H9 (cell line): Measurements from ENCODE around the gene LRRIQ4. TPM values are rescaled to one million over a fixed set of nuclear protein-coding genes. Genes with fewer than 3 reads are reported as not detected.

ENCODE experiments used
- DNase-seq: peaks from one replicate; pipeline ENCODE4 v3.0.0-alpha.2; 2017
- H2AFZ ChIP-seq: one replicate; pipeline ENCODE4 v1.6.1; 2013; ENCODE audit warnings: mild to moderate bottlenecking, low read length, control low read depth, moderate library complexity
- H2AK5ac ChIP-seq: 2 replicates; pipeline ENCODE4 v1.6.1; 2013; ENCODE audit warnings: low read length, control low read depth, mixed read lengths; ENCODE audit not compliant: insufficient read length
- H2BK120ac ChIP-seq: one replicate; pipeline ENCODE4 v1.6.1; 2013; ENCODE audit warnings: low read depth, mild to moderate bottlenecking, low read length, control low read depth, inconsistent platforms; ENCODE audit not compliant: poor library complexity, severe bottlenecking
- H2BK12ac ChIP-seq: 2 replicates; pipeline ENCODE4 v1.6.1; 2013; ENCODE audit warnings: low read length, control low read depth, mixed read lengths, low read depth; ENCODE audit not compliant: insufficient read length
- H2BK15ac ChIP-seq: 2 replicates; pipeline ENCODE4 v1.6.1; 2013; ENCODE audit warnings: low read depth, low read length, control low read depth
- H2BK20ac ChIP-seq: one replicate; pipeline ENCODE4 v1.6.1; 2013; ENCODE audit warnings: low read depth, mild to moderate bottlenecking, low read length, control low read depth, inconsistent platforms; ENCODE audit not compliant: poor library complexity, severe bottlenecking
- H2BK5ac ChIP-seq: 2 replicates; pipeline ENCODE4 v1.6.1; 2013; ENCODE audit warnings: low read length, control low read depth, mixed read lengths; ENCODE audit not compliant: insufficient read length
- H3K14ac ChIP-seq: 2 replicates; pipeline ENCODE4 v1.6.1; 2013; ENCODE audit warnings: low read length, control low read depth; ENCODE audit not compliant: insufficient read depth
- H3K18ac ChIP-seq: 2 replicates; pipeline ENCODE4 v1.6.1; 2013; ENCODE audit warnings: low read depth, mild to moderate bottlenecking, mixed read lengths, low read length, control low read depth; ENCODE audit not compliant: insufficient read length
- H3K23ac ChIP-seq: 2 replicates; pipeline ENCODE4 v1.6.1; 2013; ENCODE audit warnings: low read length, control low read depth, mixed read lengths, low read depth; ENCODE audit not compliant: insufficient read length
- H3K23me2 ChIP-seq: 2 replicates; pipeline ENCODE4 v1.6.1; 2013; ENCODE audit warnings: low read depth, mild to moderate bottlenecking, mixed read lengths, low read length, control low read depth; ENCODE audit not compliant: insufficient read length, poor library complexity, severe bottlenecking
- H3K27ac ChIP-seq: 2 replicates; pipeline ENCODE4 v1.5.1; 2013; ENCODE audit warnings: low read length, control low read depth, mixed read lengths, low read depth; ENCODE audit not compliant: insufficient read length
- H3K27me3 ChIP-seq: 2 replicates; pipeline ENCODE4 v1.6.1; 2013; ENCODE audit warnings: low read length, control low read depth, inconsistent platforms; ENCODE audit not compliant: insufficient read depth
- H3K4ac ChIP-seq: 2 replicates; pipeline ENCODE4 v1.6.1; 2013; ENCODE audit warnings: low read depth, mild to moderate bottlenecking, control low read depth, inconsistent platforms, low read length, moderate library complexity
- H3K4me1 ChIP-seq: 2 replicates; pipeline ENCODE4 v1.6.1; 2013; ENCODE audit warnings: low read length, control low read depth, inconsistent platforms; ENCODE audit not compliant: insufficient read depth
- H3K4me2 ChIP-seq: 2 replicates; pipeline ENCODE4 v1.6.1; 2013; ENCODE audit warnings: low read length, control low read depth, mixed read lengths; ENCODE audit not compliant: insufficient read length, insufficient read depth
- H3K56ac ChIP-seq: 2 replicates; pipeline ENCODE4 v1.6.1; 2013; ENCODE audit warnings: low read depth, mild to moderate bottlenecking, mixed read lengths, low read length, control low read depth; ENCODE audit not compliant: insufficient read length
- H3K79me1 ChIP-seq: 2 replicates; pipeline ENCODE4 v1.6.1; 2013; ENCODE audit warnings: low read depth, mild to moderate bottlenecking, moderate library complexity, low read length, control low read depth, inconsistent platforms; ENCODE audit not compliant: insufficient read depth, poor library complexity, severe bottlenecking
- H3K79me2 ChIP-seq: 2 replicates; pipeline ENCODE4 v1.6.1; 2013; ENCODE audit warnings: low read length, control low read depth, inconsistent platforms; ENCODE audit not compliant: insufficient read depth
- H3K9ac ChIP-seq: 2 replicates; pipeline ENCODE4 v1.6.1; 2013; ENCODE audit warnings: low read length, control low read depth, mixed read lengths; ENCODE audit not compliant: insufficient read length; ENCODE audit errors: extremely low read depth
- H3K9me3 ChIP-seq: one replicate; pipeline ENCODE4 v1.6.1; 2013; ENCODE audit warnings: low read depth, low read length, inconsistent platforms; ENCODE audit not compliant: control insufficient read depth
- H3T11ph ChIP-seq: one replicate; pipeline ENCODE4 v1.6.1; 2013; ENCODE audit warnings: mild to moderate bottlenecking, low read length, control low read depth, inconsistent platforms
- H4K20me1 ChIP-seq: one replicate; pipeline ENCODE4 v1.6.1; 2013; ENCODE audit not compliant: control insufficient read depth, insufficient read length, insufficient read depth
- H4K5ac ChIP-seq: 2 replicates; pipeline ENCODE4 v1.6.1; 2013; ENCODE audit warnings: low read depth, mild to moderate bottlenecking, mixed read lengths, low read length, control low read depth; ENCODE audit not compliant: insufficient read length
- H4K8ac ChIP-seq: replicated peaks from 2 replicates; pipeline ENCODE4 v1.6.1; 2013; ENCODE audit warnings: low read length, control low read depth, mixed read lengths, low read depth; ENCODE audit not compliant: insufficient read length
- H4K91ac ChIP-seq: 2 replicates; pipeline ENCODE4 v1.6.1; 2013; ENCODE audit warnings: low read depth, mild to moderate bottlenecking, moderate library complexity, mixed read lengths, low read length, control low read depth; ENCODE audit not compliant: insufficient read length
- H3K27ac Mint-ChIP-seq, 3 experiments: 2 replicates in 2 of 3; 3 replicates in 1 of 3; pipeline ENCODE4 v1.8.0; 2020 to 2021; ENCODE audit warnings: mixed read lengths in 3 of 3, mild to moderate bottlenecking in 1 of 3, moderate library complexity in 1 of 3
- H3K27me3 Mint-ChIP-seq: 2 replicates; pipeline ENCODE4 v1.8.0; 2021; ENCODE audit warnings: low read depth, mild to moderate bottlenecking, moderate library complexity, mixed read lengths
- H3K36me3 Mint-ChIP-seq, 3 experiments: 2 replicates in 2 of 3; 3 replicates in 1 of 3; pipeline ENCODE4 v1.8.0; 2020 to 2021; ENCODE audit warnings: low read depth in 3 of 3, mixed read lengths in 3 of 3; ENCODE audit not compliant: insufficient read depth in 1 of 3
- H3K4me1 Mint-ChIP-seq, 2 experiments: 2 replicates each; pipeline ENCODE4 v1.8.0; 2020; ENCODE audit warnings: mixed read lengths in 2 of 2
- H3K4me3 Mint-ChIP-seq, 2 experiments: 2 replicates in 1 of 2; 3 replicates in 1 of 2; pipeline ENCODE4 v1.8.0; 2020 to 2021; ENCODE audit warnings: mild to moderate bottlenecking in 2 of 2, mixed read lengths in 2 of 2, moderate library complexity in 1 of 2
- H3K9me3 Mint-ChIP-seq, 2 experiments: 2 replicates in 1 of 2; 3 replicates in 1 of 2; pipeline ENCODE4 v1.8.0; 2020; ENCODE audit warnings: mild to moderate bottlenecking in 2 of 2, mixed read lengths in 2 of 2, moderate library complexity in 1 of 2
- WGBS: extraction: QIAGEN DNeasy Blood & Tissue Kit; methylation state at CpG from one replicate; pipeline ENCODE4 v1.1.7; 2013; ENCODE audit warnings: missing lambda C conversion rate, low lambda C conversion rate, mixed read lengths; ENCODE audit not compliant: insufficient read length; ENCODE audit errors: extremely low coverage; 5-methylcytosine and 5-hydroxymethylcytosine counted together
- long read RNA-seq: library from polyadenylated mRNA; unstranded; transcript quantifications from one replicate; pipeline ENCODE4 v2.0.0, GENCODE V29; 2020
- total RNA-seq: library from RNA; stranded (reverse); gene quantifications from 2 replicates; pipeline ENCODE4 v1.2.1, GENCODE V29; 2021
- TF ChIP-seq, protein P1 (sequence below): fragments of 200-600 bp; sonication (generic); conservative IDR thresholded peaks from 3 replicates; pipeline ENCODE4 v1.8.0; 2021; ENCODE audit warnings: antibody characterized with exemption, mild to moderate bottlenecking

Gene LRRIQ4
- 0.26 TPM in 1 of 2 replicates, not detected in the other for total RNA-seq
- long read RNA-seq: 0 reads

DNA sequence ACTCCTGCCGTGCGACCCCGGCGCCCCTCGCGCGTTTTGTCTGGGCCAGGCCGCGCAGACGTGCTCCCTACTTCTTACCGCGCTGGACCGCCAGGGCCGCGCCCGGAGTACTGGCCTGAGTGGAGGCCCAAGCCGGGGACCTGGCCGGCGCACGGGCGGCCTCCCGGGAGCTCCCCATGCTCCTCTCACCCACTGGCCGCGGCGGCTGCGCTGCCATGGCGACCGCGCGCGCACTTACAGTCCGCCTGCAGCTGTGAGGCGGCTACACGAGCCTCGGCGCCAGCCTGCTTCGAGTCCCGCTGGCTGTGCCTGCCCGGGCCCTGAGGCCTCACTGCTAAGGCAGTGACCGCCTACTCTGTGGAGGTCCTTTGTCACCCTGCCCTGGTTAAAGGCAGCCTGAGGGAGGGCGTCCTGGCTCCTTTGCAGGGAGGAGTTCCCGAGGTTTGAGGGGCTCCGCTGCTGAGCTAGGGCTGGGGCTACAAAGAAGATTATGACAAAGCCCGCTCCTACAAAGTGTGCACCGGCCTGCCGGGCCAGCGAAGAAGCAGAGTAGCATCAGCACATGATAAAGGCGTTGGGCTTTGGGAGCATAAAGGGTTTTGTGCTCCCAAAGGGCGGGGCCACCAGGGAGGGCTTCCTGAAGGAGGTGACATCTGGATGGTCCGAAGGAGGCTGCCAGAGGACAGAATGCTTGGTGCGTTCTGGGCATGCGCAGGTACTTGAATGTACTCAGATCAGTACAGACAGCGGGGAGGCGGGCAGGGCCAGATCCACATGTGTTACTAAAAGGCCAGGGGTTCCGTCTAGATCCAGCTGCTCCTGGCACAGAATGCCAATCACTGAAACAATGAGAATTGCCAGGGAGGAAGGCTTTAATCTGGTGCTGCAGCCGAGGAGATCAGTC lies at the start of gene LRRIQ4, which contains the start of gene LRRC34:
LRRIQ4 (plus strand) TSS at position 539 of the 904 bp plus-strand sequence. CDS start 9,052 bp downstream, outside the sequence.
LRRC34 (minus strand) TSS at position 573 of the 904 bp plus-strand sequence; CDS start at position 217, 356 bp downstream.
- peaks cover 29% of the 10 kb centered on the region for H3K27me3 Mint-ChIP-seq

More for the DNA sequence above, at the start of gene LRRIQ4, which contains the start of gene LRRC34:
- peaks cover 10 to 16% of the 10 kb centered on the region in 2 experiments for H3K9me3 Mint-ChIP-seq
- no peak within 1 kb of the TSS for H2BK20ac ChIP-seq
- H3T11ph ChIP-seq: no peak within 1 kb of the TSS
- H3K14ac ChIP-seq: peak within 1 kb of the TSS; percentile 62; the same call in 1 of the 2 replicates
- peaks cover 9% of the 10 kb centered on the region for H3K23me2 ChIP-seq
- no peak within 1 kb of the TSS for H4K8ac ChIP-seq
- peaks cover 2 to 18% (median 10%) of the 10 kb centered on the region in 3 experiments; a peak in 6 of 7 replicates for H3K36me3 Mint-ChIP-seq
- no peak within 1 kb of the TSS for H2AK5ac ChIP-seq
- peak within 1 kb of the TSS in 1 of 3 experiments; percentile 88; a peak in 2 of 7 replicates for H3K27ac Mint-ChIP-seq
- peak; percentile 93 for DNase-seq
- no peak within 1 kb of the TSS for H2BK15ac ChIP-seq
- peak within 1 kb of the TSS; percentile 59 for H2AFZ ChIP-seq
- no peak within 1 kb of the TSS for H4K5ac ChIP-seq
- H3K79me1 ChIP-seq: no peaks in the 10 kb centered on the region
- no peak within 1 kb of the TSS for H3K56ac ChIP-seq
- H3K4me1 Mint-ChIP-seq: peaks cover 25 to 30% of the 10 kb centered on the region in 2 experiments
- H3K4me2 ChIP-seq: peak within 1 kb of the TSS; percentile 38
- H3K27ac ChIP-seq: no peak within 1 kb of the TSS
- H2BK12ac ChIP-seq: no peak within 1 kb of the TSS
- TF ChIP-seq, protein P1, sequence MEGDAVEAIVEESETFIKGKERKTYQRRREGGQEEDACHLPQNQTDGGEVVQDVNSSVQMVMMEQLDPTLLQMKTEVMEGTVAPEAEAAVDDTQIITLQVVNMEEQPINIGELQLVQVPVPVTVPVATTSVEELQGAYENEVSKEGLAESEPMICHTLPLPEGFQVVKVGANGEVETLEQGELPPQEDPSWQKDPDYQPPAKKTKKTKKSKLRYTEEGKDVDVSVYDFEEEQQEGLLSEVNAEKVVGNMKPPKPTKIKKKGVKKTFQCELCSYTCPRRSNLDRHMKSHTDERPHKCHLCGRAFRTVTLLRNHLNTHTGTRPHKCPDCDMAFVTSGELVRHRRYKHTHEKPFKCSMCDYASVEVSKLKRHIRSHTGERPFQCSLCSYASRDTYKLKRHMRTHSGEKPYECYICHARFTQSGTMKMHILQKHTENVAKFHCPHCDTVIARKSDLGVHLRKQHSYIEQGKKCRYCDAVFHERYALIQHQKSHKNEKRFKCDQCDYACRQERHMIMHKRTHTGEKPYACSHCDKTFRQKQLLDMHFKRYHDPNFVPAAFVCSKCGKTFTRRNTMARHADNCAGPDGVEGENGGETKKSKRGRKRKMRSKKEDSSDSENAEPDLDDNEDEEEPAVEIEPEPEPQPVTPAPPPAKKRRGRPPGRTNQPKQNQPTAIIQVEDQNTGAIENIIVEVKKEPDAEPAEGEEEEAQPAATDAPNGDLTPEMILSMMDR: no peak
- no peaks in the 10 kb centered on the region for H3K79me2 ChIP-seq
- no peaks in the 10 kb centered on the region for H3K4me1 ChIP-seq
- no CpG with 5 or more reads among the region's 56 CpGs for WGBS
- no peak within 1 kb of the TSS for H3K9ac ChIP-seq
- H3K18ac ChIP-seq: peak within 1 kb of the TSS; percentile 66
- no peak within 1 kb of the TSS for H2BK120ac ChIP-seq
- H3K9me3 ChIP-seq: no peaks in the 10 kb centered on the region
- no peaks in the 10 kb centered on the region for H4K20me1 ChIP-seq
- no peaks in the 10 kb centered on the region for H3K27me3 ChIP-seq
- H3K4me3 Mint-ChIP-seq: peak within 1 kb of the TSS; percentile 53 to 74; a peak in 4 of 5 replicates
- H3K23ac ChIP-seq: no peak within 1 kb of the TSS
- H3K4ac ChIP-seq: no peak within 1 kb of the TSS
- no peak within 1 kb of the TSS for H2BK5ac ChIP-seq
- no peak within 1 kb of the TSS for H4K91ac ChIP-seq
